ENCODE measurements around the gene FBN1.

FBN1 gene

DNA sequence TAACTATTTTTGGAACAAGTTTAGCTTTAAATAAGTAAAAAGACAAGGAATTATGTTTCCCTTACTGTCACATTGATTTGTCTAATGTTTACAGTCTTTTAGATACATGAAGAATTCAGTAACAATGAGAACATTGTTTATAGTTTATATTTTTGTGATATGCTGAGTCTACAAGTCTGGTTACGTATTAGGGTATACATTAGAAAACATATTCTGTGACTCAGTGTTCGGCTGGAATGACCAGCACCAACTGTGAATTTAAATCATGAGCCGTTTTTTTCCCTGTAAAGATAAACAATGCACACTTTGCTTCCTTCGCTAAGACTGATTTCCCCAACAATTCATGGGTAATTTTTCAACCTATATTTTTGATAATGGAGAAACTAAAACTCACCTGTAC lies 182.8 kb downstream of the FBN1 start:
- no peak for DNase-seq

DNA sequence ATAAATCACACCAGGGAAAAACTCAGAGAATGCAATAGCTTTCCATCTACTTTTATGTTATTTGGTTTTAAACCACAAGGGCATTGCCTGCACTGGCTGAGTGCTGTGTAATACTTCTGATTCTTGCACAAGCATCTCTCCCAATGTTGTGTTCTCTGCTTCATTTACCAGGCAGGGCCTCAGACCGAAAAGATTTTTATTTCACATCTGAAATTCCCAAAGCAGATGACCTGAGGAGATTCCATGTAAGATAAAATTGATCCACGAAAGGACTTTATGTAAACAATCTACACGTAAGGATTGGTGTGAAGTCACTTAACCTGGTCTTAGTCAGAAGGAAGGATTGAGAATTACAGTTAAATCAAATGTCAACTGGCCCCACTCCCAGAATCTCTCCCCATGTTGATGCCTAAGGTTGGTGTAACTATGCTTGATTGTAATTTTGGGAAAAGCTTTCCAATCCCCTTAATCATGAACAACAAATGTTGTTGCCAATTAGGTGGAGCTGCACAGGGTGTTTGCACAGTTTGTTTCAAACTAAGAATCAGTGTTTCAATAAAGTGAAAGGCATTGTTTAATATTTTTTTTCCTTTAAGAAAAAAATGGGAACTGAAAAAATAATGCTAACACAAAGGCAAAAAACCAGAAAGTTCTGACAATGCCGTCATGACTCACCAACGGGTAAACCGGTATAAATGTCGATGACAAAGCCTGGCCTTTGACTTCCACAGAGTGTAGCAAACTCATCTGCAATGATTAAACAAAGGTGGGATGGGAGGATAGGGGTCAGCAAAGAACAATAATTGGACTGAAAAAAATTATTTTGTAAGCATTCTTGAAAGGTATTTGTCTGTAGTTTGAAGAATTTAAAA lies 185.7 kb downstream of the FBN1 start:
- no peak for DNase-seq

DNA sequence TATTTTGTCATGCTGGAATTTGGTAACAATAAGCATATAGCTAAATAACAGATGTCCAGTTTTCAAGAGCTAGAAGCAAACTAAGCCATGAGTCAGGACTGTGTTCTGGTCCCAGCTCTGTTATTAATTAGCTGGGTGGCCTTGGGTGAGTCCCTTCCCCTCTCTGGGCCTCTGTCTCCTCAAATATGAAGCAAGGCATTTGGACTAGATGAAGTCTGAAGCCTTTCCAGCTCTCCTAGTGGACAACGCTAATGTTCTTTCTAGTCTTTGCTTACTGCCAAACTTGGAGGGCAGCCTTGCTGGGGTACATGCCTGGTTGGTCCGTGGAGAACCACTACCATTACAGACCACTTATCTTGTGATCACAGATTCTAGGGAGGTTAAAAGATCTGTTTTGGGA lies 186.6 kb downstream of the FBN1 start:
- no peak for DNase-seq

DNA sequence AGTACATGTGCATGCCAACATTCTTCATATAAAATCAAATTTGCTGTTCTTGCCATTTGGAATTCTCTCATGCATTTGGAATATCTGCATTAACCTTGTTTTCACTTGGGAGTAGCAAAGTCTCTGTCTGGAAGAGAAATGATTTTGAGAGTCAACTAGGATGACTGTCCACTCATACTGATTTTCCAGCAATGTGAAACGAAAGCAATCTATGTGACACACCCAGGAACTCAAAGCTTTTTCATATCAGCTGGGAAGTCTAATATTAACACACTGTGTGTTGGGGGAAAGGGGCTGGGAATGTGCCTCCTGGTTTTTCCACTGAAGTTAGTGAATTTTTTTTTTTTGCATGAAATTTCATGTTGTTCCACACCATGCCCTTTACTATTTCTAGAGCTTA lies 189.4 kb downstream of the FBN1 start:
- no peak for DNase-seq

DNA sequence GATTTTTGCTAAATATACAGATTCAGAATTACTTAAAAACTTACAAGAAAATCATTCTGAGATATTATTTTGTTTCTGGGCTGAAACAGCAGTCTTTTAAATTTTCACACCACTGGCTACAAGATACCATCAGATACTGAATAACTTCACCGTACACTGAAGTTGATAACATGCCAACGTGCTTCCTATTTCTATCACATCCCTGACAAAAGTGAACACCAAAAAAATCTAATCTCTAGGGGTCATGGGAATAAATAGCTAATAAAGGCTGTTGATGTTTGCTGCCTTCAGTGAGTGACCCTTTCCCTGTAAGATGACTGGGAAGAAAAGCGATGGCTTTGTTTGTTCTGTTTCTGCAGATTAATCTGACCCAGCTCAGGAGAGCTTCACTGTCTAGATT lies 193.8 kb downstream of the FBN1 start:
- DNase-seq: no peak

DNA sequence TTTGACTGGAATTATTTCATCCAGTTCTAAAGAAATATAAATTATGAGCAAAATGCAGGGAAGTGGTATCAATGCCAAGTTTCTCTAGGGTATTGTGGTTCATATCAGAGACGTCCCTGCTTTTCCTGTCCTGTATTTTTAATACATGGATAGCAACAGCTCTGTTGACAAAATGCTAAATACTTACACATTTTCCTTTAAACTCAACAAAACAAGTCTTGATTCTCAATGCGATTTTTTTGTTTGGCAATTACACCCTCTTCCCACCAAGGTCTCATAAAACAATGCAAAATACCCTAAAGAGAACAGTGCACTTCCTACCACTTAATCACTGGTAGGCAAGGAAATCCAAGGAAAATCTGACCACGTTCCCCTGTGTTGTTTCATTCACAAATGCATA lies 194.3 kb downstream of the FBN1 start:
- DNase-seq: no peak

DNA sequence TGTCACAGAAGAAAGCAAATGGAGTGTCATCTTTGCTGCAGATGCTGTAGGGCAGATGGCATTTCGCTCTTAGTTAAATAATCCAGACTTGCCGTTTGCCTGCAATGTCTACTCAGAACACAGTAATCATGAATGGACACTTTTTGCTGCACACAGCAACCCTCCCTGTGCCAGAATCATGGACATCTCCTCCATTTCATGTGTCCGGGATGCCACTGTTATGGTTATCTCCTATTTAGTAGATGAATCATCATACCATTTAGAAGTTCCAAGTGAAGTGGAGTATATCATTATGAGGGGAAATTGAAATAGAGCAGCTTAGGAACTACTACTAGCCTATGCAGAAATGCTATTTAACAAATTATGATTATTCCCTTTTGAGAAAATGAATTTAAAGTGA lies 195.8 kb downstream of the FBN1 start:
- no peak for DNase-seq

DNA sequence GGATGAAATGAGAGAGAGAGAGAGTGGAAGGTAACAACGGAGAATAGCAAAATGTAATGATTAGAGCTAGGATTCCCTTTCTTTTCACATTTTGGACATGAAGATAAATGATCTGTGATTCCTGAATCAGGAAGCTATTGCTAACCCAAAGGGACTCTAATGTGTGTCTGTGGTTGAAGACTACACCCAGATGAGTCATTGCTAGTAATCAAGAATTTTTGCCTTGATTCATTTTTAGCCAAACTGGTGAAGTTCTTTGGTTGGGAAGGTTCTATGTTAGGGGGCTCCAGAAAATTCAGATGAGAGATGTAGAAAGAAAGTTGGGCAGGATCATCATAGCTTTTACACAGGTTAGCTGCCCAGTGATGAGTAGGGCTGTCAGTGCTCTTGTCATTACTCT lies 197.9 kb downstream of the FBN1 start:
- DNase-seq: no peak

DNA sequence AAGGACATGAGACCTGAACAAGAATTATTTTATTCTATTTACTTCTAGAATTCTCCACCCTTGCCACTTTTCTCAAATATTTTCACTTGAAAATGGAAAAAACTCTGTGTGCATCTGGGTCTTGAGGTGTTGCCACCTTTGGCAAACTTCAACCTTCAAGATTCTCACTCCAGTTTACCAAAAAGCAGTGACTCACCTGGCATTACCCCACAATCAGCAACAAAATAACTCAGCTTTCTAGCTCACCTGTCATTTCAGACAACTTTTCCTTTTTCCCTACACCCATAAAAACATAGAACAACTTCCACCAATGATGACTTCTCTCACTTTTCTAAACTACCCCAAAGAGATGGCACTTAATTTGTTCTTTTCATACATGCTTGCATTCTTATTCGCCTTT lies 198.5 kb downstream of the FBN1 start:
- DNase-seq: no peak

DNA sequence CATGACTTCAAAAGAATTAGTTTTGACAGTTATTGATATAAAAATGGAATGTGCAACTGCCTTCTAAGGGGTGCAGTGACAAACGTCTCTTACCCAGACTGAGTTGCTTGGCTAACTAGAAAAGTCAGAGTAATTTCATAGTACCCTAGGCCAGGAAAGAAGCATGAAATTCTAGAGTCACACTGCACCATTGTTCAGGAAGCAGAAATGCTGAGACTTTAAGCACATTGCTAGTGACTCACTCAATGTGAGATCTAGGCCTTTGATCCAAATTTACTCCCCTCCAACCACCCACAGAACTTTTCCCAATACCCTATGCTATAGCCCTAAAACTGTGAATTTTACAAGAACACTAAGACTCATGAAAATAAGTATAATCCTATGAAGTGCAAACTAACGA lies 203.5 kb downstream of the FBN1 start:
- DNase-seq: no peak

DNA sequence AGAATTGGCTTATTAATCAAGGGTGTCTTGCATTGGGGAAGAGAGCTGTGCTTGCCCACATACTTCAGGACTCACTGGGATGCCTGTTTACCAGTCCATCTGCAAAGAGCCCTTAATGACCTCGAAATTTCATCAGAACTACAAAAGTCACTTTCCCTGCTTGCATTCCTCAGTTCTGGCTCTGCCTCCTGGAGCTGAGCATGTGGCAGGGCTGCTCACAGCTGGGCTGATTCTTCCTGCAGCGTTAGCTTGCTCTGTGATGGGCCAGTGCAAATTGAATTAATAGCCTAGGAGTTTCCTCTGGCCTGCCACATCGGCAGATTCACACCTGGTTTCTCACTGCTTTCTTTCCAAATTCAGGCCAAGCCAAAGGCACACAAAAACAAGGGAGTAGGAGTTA lies 205.4 kb downstream of the FBN1 start:
- no peak for DNase-seq

DNA sequence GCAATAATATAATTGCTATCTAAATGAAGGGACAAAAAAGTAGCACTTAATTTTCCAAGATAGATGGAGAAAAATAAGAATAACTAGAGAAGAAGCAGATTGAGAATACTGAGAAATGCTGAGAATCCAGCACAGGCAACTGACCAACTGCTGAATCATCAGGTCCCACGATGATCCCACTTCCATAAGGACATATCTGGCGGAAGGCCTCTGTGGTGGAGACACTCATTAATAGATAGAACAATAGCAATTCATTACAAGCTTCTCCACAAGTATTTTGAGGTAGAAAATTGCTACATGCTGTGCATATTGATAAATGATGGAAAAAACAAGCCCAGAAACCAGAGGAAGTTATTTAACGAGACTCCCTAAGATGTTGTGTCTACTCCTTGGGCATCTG lies 208.3 kb downstream of the FBN1 start:
- no peak for DNase-seq

DNA sequence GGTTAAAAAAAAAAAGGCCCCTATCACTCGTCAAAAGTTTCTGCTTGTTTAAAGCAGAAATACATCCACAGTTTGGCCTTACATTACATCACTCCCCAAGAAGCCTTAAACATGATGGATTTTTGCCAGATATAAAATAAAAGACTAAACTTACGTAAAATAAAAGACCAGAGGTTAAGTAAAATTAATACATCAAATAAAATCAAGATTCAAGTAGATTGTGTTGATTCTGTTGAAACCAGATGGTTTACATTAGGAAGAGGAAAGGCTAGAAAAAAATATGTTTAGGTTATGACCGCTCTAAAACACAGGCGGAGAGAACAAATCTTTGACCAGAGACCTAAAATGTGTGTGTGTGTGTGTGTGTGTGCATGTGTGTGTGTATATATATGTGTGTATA lies 210.2 kb downstream of the FBN1 start:
- no peak for DNase-seq

DNA sequence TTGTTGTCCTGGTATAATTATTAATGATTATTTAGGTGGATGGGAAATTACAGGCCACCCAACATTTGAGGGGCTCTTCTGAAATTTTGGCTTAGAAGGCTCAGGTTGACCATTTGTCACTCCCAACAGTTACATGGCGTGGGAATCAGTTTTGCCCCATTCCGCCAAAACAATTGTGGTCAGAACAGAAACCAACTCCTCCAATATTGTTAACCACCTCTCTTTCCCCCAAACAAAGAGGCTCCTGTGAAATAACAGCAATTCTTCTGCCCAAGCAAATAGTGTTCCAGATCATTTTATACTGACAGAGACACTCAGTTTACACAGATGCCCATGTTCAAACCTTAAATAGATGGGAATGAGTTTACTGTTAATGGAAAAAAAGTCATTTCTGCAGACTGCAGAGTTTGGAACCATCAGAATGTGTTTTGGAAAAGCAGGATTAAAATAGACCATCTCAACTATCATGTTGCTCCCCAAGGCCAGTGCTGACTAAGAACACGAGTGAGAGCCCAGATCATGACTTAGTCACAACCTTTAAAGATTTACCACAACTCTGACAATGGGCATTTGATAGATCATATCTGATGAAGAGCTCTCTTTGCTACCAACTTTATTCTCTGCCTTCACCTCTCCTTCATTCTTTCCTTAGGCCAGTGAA lies 212.2 kb downstream of the FBN1 start:
- DNase-seq: no peak

DNA sequence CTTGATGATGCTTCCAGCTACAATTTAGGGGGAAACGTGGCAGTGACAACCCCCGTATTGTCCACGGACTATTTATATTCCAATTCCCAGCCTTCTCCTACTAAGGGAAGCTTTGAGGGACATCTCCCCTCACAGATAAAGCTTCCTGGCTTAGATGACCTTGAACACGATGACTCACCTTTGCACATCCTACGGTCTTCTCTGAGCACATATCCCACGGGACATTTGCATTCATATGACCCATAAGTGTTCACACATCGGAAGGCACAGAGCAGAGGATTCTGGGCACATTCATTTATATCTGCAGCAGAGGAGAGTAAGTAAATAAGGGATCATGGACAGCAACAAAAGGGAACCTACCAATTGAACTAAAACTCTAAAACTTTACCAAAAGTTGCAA lies 212.8 kb downstream of the FBN1 start:
- no peak for DNase-seq

DNA sequence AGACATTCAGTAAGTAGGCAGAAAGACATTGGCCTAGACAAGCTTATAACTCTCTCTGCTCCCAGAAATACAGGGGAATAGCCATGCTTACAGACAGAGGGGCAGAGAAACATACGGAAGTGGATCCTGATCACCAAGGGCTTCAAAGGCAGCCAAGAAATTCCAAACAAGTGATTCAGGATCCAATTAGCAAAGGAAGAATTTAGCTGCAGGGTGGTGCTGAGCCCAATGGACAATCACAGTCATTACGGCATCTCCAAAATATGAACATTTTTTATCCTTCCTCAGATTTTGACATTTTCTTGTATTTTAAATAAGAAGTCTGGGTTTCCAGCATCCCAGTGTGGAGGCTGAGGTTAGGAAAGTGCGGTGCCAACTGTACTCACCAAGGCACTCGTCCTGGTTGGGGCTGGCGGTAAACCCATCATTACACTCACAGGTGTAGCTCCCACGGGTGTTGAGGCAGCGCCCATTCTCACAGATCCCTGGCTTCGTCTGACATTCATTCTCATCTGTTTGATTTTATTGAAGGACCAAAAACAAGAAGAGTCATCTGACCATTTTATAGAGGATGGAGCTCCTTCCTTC lies 217.5 kb downstream of the FBN1 start:
- DNase-seq: no peak

DNA sequence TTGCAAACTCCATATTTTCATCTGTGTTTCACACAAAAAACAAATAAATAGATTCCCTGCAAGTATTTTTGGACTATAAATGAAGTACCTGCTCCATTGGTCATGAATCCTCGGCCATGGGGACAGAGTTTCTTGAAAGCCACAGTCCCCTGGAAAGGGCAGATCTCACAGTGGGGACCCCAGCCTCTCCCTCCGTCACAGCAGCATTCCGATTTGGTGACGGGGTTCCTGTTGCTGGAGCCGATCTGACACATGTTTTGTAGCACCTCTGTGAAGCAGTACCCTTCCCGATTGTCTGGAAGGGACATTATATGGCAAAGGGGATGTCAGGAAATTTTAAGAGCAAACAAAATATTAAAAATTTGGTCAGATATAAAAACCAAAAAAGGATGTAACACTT lies 218.0 kb downstream of the FBN1 start:
- DNase-seq: no peak

DNA sequence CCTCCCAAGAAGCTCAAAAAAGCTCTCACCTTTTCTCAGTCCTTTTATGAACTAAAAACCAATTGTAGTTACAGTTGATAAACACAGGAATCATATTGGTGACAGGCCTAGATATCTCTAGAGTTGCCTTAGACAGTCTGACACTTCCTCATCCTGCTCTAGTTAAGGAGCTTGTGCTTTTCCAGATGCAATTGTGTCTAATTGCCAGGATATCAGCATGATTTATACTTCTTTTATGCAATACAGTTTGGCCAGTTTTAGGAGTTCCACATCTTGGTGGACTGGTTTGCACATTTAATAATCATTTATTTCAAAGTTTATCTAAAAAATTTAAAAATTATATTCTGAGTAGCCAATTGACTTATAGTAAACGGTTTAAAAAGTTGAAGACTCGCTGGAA lies 218.6 kb downstream of the FBN1 start:
- DNase-seq: no peak

DNA sequence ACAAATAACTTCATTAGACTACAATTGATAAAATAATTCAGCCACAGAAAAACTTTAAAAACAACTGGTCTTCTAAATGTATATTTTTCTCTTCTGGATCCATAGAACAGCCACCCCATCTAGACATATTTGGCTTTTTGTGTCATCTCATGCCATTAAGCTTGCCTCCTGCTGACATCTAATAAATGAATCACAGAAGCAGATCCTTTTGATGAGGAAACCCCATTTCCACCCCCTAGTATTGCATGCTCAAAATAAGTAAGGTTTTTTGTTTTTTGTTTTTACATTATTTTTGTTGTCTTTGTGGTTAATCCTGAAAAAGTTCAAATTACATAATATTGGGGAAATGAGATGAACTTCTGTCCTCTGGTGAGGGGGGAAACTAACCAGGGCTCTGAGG lies 219.5 kb downstream of the FBN1 start:
- DNase-seq: no peak

DNA sequence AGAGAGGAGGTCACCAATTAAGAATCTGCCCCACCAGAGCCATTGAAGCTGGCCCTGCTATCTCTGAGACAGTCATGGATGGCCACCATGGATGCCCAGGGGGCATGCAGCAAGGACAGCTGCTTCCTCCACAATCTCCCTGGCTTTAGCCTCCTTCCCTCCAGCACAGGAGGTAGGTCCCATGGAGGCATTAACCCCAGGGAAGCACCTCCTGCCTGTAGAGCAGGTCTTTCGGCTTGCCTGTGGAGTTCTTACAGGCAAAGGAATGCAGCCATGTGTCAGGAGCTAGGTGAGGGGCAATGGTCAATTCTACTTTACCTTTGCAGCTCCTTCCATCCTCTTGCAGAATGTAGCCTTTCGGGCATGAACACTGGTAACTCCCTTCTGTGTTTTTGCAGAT lies 220.5 kb downstream of the FBN1 start:
- no peak for DNase-seq

DNA sequence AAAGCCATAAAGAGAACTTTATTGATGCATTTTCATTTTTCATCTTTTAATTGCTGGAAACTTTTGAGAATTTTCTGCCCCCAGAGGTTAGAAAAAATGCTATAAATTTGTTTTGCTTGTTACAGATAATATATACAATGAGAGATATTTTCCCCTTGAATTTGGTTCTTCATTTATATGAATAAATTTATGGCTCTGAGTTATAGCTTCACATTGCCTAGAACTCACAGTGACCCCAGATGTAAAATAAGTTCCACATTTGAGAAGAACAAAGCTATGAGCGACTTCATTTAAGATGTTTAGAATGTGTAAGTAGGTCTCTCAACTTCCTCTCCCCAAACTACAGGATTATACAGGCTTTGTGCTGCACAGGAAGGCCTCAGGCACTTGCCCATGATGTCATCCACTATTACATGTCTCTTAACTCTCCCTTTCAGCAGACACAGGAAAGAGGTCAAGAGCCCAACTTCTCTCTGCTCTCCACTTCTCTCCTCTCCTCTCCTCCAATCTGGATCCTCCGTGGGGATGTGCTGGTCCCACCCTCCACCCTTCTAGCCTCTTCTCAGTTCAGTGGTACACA lies 221.5 kb downstream of the FBN1 start:
- peak; percentile 14 for DNase-seq

DNA sequence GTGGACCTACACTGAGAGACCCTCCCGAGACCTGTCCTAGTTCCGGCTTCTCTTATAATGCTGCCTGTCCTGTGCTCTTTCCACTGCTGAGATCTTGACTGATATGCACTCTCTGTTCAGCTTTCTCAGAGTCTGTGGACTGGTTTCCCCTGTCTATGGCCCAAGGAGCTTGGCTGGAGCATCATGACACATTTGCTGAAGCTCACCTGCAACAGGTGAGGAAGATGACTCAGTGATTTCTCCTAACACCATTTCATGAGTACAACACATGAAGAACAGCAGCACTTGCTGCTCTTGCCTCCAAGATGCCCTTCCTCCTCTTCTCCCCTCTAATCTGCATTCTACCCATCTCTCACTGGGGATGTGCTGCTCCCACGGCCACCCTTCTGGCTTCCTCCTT lies 222.2 kb downstream of the FBN1 start:
- no peak for DNase-seq

DNA sequence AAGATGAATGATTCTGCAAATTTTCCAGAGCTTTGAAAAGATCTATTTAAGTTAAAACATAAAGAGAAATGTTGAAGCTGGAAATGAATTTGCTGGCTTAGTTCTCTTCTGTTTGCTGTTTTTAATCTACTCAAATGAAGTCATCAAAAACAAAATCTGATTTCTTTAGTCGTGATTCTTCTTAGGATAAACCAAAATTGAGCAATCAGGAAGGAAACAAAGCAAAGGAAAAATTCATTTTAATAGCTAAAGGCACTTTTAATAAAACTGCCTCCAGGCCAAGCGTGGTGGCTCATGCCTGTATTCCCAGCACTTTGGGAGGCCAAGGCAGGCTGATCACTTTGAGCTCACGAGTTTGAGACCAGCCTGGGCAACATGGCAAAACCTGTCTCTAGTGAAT lies 223.1 kb downstream of the FBN1 start:
- DNase-seq: no peak

DNA sequence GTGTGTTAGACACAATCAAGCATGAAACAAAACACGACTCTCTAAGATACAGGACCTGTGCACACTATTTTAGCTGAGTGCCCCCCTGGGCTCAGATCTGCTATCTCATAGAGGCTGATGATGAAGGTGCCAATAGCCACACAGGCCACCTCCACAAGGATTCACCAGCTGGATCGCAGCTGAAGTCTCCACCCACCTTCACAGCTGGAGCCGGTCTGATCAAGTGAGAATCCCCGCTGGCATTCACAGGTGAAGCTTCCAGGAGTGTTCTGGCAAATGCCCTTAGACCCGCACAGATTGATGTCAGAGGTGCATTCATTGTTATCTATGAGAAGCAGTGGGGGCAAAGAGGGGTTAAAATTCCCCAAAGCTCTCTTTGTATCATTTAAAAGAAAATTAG lies 224.1 kb downstream of the FBN1 start:
- DNase-seq: no peak
